Measurements from ENCODE around the gene NOL7.
A peak's percentile ranks its signal among the peaks of the same experiment; 100 is the strongest.

Gene NOL7

DNA sequence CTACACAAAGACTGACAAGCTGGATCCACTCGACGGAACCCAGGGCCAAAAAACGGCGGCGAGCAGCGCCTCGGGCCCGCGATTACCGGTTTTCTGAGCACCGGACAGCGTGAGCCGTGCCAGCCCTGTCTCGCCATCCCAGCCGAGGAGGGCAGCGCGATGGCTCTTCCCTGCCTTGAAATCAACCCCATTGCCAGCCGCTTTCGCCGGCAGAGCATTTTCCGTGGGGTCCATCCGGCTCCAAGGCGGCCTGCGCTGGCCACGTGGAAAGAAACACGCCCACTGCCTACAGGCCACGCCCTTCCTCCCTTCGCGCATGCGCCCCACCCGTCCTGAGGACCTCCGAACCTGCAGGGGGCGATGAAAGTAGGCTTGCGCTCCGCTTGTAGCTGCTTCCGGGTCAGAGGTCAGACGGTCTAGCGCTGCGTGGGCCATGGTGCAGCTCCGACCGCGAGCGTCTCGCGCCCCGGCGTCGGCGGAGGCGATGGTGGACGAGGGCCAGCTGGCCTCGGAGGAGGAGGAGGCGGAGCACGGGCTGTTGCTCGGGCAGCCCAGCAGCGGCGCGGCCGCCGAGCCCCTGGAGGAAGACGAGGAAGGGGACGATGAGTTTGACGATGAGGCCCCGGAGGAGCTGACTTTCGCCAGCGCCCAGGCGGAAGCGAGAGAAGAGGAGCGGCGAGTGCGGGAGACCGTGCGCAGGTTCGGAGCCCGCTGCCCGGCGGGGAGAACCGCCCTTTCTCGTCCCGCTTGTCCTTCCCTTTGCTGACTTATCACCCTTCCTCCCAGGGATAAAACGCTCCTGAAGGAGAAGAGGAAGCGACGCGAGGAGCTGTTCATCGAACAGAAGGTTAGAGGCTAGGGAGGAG, at the start of gene NOL7:
Gene NOL7 (plus strand): TSS at position 410 of the 866 bp plus-strand sequence. CDS start 24 bp downstream, at position 434.
- peak; percentile 99 for DNase-seq

DNA sequence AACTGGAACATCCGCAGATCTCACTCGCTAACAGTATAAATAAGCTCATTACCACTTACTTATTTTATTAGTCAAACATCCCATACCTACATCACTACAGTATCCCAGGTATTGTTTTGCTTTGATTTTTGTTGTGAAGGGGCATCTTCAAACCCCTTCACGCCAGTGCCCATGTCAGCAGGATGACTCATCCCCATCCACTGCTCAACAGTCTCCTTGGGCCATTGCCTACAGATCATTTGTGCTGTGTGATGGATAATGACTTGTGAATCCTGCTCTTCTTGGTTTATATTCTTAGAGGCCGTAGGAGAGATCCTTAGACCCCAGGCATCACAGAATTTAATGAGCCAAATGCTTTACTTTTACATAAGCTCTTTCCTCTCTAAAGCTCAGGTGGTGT, 49.2 kb upstream of the NOL7 start:
- no peak for DNase-seq

DNA sequence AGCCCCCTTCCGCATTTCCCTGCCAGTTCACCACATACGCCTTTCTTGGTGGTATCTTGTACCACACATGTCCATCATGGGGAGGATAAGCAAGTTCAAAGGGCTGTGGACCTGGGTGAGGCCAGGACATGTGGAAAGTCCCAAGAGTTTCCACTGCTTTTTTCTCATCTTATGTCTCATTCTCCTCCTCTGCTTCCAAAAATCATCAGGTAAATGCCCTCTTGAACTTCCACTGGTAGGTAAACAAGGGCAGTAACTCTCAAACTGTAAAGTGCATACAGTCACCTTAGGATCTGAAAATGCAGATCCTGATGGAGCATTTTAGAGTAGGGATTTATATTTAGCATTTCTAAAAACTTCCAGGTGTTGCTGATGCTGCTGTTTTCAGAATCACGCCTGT, 48.6 kb upstream of the NOL7 start:
- DNase-seq: no peak

DNA sequence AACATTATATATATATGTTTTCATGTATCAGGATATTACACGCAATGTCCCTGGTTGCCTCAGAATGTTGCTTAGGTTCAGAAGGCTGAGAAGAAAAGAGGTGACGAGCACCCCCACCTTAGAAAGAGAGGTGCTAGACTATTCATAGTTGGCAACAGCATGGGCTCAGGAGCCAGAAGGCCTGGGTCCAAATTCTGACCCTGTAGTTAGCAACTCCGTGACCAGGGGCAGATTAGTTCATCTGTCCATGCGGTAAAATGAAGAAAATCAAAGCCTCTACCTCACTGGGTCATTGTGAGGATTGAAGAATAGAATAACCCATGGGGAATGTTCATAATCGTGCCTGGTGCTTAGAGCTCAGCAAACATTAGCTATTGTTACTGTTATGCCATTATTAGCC, 46.2 kb upstream of the NOL7 start:
- DNase-seq: no peak

DNA sequence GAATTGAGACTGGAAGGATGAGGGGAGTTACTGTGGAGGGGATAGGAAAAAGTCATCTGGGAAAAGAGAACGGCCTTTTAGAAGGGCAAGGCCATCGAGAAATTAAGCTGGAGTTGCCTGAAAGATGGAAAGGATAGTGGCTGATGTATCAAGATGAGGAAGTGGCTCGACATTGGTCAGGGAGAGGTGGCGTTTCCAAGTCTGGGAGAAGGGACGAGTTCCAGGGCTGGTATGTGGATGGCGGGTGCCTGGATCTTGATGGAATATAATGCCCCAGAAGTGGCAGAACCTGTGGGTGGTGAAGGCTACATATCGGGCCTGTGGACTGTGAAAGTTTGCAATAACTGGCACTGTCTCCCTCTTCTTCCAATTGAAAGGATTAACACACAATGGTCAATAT, 42.9 kb upstream of the NOL7 start:
- DNase-seq: no peak

DNA sequence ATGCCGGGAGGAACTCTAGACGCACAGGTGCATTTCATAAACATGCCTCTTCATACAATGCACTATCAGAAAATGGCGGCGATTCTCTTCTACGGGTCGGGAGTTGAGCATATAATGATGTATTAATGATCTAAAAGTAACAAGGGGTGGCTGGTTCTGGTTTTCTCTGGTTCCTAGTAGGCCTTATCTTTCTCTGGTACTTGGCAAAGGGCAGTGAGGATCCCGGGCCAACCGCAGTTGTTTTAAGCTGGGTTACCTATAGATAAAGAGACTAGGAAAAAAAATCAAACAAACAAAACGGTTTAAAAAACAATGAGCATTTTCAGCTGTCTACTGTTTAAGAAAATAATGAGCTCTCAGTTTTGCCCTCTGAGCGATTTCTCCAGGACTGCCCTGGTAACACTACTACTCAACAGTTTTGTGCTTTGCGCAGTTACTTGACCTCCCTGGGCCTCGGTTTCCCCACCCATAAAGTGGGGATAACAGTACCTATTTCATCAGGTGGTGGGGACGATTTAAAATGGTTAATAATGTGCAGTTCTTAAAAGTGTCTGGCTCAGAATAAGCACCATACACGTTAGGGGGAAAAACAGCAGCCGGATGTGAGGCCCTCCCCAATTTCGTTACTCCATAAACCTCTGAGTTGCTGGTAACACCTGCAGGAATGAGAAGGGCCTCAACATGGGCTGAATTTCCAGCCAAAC, 42.0 kb upstream of the NOL7 start:
- no peak for DNase-seq

DNA sequence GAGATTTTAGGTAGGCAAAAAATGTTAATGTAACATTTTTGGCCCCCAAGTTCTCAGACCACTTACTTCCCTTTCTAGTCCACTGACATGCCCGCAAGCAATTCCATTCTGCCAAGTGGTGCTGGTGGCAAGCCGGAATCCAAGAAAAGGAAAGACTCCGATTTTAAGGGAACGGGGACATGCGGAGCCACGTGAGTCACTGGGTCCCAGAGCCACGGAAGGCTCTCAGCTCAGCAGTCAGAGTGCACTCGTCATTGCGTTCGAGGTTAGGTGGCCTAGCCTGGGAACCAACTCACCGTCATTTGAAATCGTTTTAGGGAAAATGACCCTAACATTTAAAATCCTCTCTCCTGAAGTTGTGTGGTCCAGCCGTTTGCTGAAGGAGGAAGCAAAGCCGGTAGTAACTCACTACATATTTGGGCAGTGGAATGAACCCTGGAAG, 41.4 kb upstream of the NOL7 start:
- DNase-seq: peak in 1 of 2 donors; percentile 21

DNA sequence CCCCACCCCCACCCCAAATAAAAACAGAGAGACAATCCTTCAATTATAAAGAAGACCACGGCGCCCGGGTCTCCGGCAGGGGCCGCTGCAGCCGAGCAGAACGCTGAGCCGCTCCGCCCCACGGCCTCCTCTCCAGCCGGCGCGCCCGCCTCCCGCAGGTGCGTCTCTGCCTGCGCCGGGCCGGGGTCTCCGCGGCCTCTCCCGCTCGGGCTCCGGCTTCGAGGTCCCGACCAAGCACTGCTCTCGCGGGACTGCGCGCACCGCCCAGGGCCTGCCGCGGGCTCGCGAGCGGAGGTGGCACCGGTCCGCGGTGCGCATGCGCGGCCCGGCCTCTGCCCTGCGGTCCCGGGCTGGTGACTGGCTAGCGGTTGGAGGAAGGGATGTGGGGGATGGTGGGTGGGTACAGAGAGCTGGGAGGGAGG, 41.0 kb upstream of the NOL7 start:
- peak; percentile 82 to 87 for DNase-seq

DNA sequence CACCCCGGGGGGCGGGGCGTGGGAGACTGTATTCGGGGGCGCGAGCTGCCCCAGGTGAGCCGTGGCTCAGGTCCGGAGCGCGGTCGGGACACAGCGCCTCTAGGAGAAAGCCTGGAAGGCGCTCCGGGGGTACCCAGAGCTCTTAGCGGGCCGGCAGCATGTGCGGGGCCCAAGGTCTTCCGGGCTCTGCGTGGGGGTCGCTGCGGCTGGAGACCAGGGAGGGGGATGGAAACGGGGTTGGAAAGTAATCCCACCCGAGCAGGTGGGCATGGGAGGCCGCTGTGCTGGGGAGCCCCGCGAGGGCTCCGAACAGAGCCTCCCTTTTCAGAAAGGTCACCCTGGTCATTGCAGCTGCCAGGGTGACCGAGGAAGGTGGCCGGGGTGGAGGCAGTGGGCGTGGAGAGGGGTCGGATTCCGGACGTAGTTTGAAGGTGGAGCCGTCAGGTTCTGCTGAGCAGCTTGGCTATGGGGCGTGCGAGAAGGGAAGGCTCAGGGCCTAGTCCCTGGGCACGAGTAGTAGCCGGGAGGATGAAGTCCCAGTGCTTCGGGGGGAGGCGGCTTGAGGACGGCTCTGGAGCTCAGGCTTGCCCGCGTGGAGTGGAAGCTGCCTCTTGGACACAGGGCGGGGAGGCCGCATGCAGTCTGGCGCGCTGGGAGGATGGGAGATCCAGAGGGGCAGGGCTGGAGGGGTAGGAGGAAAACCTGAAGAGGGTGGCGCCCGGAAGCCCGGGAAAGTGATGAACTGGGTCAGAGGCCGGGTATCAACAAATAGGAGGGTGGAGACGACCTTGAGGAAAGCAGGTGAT, 40.4 kb upstream of the NOL7 start, which contains the start of gene SIRT5:
Gene SIRT5 (plus strand): TSS at position 31 of the 806 bp plus-strand sequence. CDS start 9,510 bp downstream, outside the sequence.
- peak; percentile 73 to 79 for DNase-seq

DNA sequence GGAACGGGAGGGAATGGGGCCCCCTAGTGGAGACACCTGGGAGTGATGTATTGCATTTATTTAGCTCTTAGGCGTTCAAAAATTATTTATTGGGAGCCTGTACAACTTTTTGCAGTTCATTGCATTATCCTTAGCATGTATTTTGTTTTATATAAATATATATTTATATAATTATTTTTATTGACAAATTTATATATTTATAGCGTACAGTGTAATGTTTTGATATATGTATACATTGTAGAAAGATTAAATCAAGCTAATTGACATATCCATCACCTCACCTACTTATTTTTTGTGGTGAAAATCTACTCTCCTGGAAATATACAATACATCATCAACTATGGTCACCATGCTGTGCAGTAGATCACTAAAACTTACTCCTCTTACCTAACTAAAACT, 39.8 kb upstream of the NOL7 start:
- no peak for DNase-seq

DNA sequence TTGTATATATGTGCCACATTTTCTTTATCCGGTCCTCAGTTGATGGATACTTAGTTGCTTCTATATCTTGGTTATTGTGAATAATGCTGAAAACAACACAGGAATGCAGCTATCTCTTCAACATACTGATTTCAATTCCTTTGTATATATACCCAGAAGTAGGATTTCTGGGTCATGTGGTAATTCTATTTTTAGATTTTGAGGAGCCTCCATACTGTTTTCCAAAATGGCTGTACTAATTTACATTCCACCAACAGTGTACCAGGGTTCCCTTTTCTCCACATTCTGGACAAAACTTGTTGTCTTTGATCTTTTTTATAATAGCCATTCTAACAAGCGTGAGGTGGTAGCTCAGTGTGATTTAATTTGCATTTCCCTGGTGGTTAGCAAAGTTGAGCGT, 39.1 kb upstream of the NOL7 start:
- no peak for DNase-seq

DNA sequence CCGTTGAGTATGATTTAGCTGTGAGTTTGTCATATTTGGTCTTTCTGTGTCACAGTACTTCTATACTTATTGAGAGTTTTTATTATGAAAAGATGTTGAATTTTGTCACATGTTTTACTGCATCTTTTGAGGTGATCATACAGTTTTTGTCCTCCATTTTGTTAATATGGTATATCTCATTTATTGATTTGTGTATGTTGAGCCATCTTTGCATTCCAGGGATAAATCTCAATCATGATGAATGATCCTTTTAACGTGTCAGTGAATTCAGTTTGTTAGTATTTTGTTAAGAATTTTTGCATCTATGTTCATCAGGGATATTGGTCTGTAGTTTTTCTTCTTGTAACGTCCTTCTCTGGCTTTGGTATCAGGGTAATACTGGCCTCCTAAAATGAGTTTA, 37.2 kb upstream of the NOL7 start:
- no peak for DNase-seq

DNA sequence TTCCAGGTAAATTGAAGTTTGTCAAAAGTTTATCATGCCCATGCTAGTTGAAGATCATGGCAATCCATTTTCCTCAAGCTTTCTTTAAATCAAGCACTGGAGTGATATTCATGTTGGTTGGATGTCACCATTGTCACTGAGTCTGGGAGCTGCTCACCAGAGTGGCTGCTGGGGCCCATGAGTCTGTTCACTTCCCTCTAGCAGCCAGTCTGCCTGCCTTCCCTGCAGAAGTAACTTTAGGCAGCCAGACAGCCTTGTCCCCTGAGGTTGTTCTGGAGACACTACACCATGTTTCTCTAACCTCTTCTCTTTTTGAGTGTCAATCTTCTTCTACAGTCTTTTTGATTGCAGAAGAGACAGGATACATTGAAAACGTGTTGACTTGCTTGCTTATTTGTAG, 35.2 kb upstream of the NOL7 start:
- DNase-seq: no peak

DNA sequence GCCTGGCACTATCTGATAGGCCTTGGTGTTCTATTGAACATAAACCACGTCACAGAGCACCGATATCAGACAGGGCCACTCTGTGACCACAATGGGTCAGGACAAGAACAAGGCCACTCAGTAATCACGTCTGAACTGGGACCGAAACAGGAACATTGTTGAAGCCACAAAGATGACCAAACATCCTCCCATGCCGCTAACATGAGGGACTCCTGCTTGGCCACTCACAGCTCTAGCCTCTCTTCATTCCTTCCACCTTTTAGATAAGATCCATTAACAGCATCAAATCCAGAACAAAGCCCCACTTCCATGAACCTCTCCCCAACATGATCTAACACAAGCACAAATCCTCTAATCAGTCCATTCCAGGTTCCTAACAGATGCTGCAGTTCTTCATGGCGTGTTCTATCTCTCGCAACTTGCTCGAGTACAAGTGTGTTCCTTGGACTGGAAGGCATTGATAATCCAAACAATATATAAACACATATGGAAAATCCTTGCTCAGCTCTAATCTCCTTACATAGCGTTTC, 33.4 kb upstream of the NOL7 start:
- no peak for DNase-seq

DNA sequence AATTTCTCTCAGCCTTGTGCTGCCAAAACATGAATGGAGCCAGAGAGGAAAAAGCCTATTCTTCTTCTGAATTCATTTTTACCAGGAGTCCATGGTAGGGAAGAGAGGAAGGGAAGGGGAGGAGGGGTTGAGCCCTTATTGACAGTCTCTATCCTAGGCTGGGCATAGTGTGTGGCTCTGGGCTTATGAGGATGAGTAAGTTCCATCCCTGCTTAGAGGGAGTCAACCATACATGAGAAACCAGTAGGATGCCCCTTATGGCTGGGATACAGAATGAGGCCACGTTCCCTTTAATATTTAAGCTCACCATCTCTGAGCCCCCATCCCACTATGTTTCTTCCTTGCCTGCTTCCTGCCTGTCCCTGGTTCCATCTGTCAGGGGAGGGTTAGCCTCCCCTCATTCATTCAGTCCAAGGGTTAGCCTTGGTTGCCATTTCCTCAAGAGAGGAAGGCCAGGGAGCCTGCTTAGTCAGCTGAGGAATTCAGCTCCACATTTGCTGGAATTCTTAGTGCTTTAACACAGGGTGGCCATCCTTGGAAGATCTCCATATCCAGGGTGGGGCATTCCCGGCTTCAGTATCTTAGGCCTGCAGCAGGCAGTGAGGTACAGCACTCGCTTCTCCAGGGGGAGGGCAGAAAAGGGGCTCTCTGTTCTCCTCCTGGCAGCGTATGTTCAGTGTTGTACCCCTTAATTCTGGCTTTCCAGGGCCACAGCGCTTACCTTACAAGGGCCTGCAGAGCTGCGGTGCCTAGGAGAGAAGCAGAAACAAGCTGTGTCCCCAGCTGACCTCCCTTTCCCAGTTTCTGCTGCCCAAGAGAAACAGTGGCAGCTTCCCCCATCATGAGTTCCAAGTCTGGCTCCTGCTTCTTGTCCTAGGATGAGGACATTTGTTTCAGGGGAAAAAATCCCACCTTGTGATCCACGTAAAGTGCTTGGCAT, 28.3 kb upstream of the NOL7 start:
- DNase-seq: no peak

DNA sequence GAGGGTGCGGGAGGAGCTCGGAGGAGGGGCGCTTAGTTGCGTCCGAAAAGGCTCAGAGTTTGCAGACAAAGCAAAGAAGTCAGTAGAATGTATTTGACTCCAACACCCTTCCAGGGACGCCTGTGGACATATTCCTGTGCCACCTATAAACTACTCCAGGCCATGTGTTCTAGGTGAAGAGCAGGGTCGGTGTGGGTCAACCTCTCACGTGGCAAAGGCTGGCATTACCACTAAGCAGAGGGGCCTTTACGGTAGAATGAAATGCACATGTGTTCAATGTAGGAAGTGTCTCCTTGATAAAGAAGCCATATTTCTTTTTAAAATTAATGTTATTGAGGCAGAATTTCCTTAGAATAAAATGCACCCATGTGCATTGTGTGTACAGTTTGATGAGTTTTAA, 25.3 kb upstream of the NOL7 start:
- DNase-seq: no peak

DNA sequence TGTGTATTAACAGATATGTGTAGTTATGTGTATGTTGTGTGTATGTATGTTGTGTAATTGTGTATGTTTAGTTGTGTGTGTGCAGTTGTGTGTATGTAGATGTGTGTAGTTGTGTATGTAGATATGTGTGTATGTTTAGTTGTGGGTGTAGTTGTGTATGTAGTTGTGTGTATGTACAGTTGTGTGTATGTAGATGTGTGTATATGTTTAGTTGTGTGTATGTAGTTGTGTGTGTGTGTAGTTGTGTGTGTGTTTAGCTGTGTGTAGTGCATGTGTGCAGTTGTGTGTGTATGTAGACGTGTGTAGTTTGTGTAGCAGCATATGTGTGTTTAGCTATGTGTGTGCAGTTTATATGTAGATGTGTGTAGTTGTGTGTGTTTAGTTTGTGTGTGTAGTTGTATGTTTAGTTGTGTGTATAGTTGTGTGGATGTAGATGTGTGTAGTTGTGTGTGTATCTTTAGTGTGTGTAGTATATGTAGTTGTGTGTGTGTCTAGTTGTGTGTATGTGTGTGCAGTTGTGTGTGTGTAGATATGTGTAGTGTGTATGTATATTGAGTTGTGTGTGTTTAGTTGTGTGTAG, 24.5 kb upstream of the NOL7 start:
- no peak for DNase-seq

DNA sequence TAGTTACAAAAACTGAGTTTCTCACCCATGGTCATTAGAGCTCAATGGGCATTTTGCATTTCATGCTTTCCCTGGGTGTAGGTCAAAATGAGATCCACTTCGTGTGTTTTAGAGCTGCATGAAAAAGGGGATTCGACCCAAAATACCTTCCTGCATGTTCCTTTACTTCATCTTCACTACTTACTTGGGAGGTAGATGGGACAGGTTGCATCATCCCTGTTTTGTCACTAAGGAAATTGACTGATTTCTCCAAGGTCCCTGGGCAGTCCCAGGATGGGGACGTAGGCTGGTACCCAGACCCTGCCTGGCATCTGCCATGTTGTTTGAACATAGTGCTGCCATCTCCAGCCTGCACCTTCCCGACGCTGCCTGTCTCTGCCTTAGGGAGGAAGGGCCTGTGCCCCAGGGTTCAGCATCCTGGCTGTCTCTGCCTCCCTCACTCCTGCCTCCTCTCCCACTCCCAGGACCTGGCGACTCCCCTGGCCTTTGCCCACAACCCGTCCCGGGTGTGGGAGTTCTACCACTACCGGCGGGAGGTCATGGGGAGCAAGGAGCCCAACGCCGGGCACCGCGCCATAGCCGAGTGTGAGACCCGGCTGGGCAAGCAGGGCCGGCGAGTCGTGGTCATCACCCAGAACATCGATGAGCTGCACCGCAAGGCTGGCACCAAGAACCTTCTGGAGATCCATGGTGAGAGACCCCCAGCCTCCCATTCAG, 23.8 kb upstream of the NOL7 start:
- DNase-seq: no peak

DNA sequence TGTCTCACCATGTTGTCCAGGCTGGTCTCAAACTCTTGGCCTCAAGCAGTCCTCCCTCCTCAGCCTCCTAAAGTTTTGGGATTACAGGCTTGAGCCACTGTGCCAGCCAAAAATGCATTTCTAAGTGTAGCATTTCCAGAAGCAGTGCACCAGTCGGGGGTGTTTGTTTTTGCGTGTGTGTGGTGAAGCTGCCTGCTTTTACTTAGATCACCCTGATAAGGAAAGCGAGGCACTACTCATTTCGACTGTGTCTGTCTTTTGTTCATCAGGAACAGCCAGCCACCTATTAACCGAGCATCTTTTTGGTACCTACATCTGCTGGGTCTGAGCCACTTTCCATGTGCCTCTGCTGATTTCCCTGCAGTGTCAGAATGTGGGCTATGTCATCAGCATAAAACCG, 22.0 kb upstream of the NOL7 start:
- no peak for DNase-seq

DNA sequence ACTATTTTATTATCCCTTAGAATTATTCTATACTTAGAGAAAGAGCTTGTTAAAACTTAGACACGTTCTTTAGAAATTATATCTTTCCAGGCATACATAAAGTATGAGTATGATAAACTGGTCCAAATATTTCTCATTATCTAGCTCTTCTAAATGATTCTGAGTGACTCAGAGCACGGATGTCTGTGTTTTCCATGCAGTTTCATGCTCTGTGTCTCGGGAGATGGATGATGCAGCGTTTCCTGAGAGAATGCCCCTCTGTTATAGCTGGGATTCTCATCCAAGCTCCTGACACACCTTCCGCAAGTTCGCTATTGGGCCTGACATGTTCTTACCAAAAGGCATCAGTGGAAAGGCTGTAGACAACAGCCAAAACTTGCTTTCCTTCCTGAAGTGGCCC, 21.4 kb upstream of the NOL7 start:
- DNase-seq: no peak

DNA sequence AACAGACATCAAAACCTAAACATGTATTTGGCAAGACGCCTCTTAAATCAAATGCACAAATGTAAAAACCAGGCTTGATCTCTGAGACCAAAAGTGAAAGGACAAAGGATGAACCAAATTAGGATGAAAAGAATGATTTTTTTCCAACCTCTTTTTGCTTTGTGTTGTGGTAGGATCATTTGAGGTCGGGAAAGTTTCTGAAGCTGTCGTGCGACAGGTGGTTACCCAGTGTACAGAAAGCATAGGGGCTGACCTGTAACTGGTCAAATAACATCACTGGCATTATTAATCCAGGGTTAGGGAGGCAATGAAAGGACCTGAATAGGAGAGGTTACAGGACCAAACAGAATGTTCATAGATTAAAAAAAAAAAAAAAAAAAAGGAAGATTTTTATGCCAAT, 18.1 kb upstream of the NOL7 start:
- no peak for DNase-seq
